ENCODE results near the gene CLASP2.

Gene CLASP2

GRCh38 chr3:33525232-33525631, 192.8 kb downstream of the CLASP2 start:
- ATAC-seq (replicated peaks) (no peak), DNase-seq (no peak)
- Mint-ChIP-seq H3K36me3 (peaks cover 68 to 81% of the 10 kb centered on the region in 2 donors), H3K27ac (no peak overlapping the region), H3K27me3 (no peaks in the 10 kb centered on the region), H3K9me3 (peaks cover 17 to 18% of the 10 kb centered on the region in 2 donors), H3K4me3 (no peak overlapping the region), H3K4me1 (no peaks in the 10 kb centered on the region)

GRCh38 chr3:33523093-33523667, 194.9 kb downstream of the CLASP2 start:
- Mint-ChIP-seq H3K36me3 (peaks cover 58 to 75% of the 10 kb centered on the region in 2 donors), H3K27me3 (no peaks in the 10 kb centered on the region), H3K9me3 (peaks cover 12 to 18% of the 10 kb centered on the region in 2 donors), H3K27ac (no peak overlapping the region), H3K4me1 (no peaks in the 10 kb centered on the region), H3K4me3 (no peak overlapping the region)
- DNase-seq (no peak), ATAC-seq (replicated peaks) (no peak)

DNA sequence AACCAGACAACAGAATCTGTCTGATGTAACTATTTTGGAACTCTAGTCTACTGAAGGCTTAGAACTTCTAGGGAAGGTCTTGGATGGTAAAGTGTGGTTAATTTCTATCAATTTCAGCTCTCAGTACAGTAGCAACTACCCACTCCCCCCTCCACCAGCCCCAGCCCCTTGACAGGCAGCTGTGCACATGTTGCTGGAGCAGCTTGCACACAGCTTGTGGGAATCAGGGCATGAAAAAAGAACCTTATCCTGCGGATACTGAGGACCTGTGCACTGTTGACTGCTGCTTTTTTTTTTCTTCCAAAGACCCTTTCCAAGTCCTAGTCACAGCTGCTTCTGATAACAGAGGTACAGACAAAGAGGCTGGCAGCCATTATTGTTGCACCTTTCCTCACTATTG, 196.3 kb downstream of the CLASP2 start:
- Mint-ChIP-seq H3K36me3 (peaks cover 53 to 71% of the 10 kb centered on the region in 2 donors), H3K9me3 (peaks cover 7 to 13% of the 10 kb centered on the region in 2 donors), H3K27me3 (no peaks in the 10 kb centered on the region), H3K4me3 (no peak overlapping the region), H3K27ac (no peak overlapping the region), H3K4me1 (no peaks in the 10 kb centered on the region)
- no peak for DNase-seq
- ATAC-seq (replicated peaks): no peak

DNA sequence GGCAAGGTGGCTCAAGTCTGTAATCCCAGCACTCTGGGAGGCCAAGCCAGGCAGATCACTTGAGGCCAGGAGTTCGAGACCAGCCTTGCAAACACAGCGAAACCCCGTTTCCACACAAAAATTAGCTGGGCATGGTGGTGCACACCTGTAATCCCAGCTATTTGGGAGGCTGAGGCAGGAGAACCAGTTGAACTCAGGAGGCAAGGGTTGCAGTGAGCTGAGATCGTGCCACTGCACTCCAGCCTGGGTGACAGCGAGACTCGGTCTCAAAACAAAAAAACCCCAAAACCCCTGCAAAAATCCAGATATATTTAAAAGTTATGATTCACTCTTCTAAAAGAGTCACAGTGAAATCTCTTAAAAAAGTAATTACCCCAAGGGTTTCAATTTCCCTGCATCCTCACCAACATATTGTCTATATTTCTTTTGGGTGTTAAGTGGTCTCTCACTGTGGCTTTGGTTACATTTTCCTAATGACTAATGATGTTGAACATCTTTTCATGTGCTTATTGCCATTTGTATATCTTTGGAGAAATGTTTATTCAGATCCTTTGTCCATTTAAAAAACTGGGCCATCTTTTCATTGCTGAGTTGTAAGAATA, 204.7 kb downstream of the CLASP2 start:
- Mint-ChIP-seq H3K4me1 (no peaks in the 10 kb centered on the region), H3K36me3 (peaks cover 40 to 58% of the 10 kb centered on the region in 2 donors), H3K27ac (no peak overlapping the region), H3K27me3 (no peaks in the 10 kb centered on the region), H3K9me3 (no peaks in the 10 kb centered on the region), H3K4me3 (no peak overlapping the region)
- ATAC-seq (replicated peaks) (no peak), DNase-seq (no peak)

DNA sequence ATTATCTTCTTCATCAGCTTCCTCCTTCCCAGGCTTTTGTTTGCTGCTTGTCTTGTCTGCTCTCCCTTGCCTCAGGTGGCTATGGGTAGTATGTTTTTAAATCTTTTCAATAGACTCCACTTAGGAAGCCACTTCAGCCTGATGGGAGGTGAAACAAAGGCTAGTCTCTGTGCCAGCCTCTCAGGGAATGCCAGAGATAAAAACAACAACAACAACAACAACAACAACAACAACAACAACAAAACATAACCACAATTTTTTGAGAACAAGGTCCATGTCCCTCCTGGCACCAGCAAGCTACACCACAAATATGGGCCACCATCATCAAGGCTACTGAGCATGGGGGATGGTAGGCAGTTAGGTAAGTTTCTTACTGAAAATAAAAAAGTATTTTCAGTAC, 213.0 kb downstream of the CLASP2 start:
- Mint-ChIP-seq H3K36me3 (peaks cover 53 to 65% of the 10 kb centered on the region in 2 donors), H3K4me1 (no peaks in the 10 kb centered on the region), H3K4me3 (no peak overlapping the region), H3K27me3 (no peaks in the 10 kb centered on the region), H3K27ac (no peak overlapping the region), H3K9me3 (peaks cover 0 to 2% of the 10 kb centered on the region in 2 donors)
- ATAC-seq (replicated peaks) (no peak), DNase-seq (no peak)

DNA sequence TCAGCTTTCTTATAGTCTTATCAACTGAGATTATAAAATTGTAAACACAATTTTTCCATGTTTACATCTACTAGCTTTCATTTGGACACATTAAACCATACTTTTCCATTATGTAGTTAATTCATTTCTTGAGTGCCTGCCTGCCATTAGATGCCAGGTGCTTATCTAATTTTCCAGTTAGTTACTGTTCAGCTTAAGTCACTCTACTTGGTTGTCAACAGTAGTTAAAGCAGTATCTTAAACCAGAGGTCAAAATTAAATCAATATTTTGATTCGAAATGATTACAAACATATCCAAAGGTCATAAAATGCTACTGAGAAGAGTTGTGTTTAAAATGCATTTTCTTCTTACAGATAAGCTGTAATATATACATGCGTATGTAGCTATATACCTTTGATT, 221.6 kb downstream of the CLASP2 start:
- no peak overlapping the region for H3K27ac Mint-ChIP-seq

GRCh38 chr3:33491721-33492120, 226.3 kb downstream of the CLASP2 start:
- Mint-ChIP-seq H3K27ac (no peak overlapping the region), H3K4me3 (no peak overlapping the region), H3K4me1 (peaks cover 7 to 8% of the 10 kb centered on the region in 2 donors), H3K36me3 (peaks cover 0 to 9% of the 10 kb centered on the region in 2 donors), H3K27me3 (no peaks in the 10 kb centered on the region), H3K9me3 (peaks cover 0 to 4% of the 10 kb centered on the region in 2 donors)
- ATAC-seq (replicated peaks) (no peak), DNase-seq (no peak)

More for the DNA sequence above, 221.6 kb downstream of the CLASP2 start:
- Mint-ChIP-seq H3K27me3 (no peaks in the 10 kb centered on the region), H3K4me3 (no peak overlapping the region), H3K36me3 (peaks cover 24 to 35% of the 10 kb centered on the region in 2 donors), H3K9me3 (peaks cover 2 to 4% of the 10 kb centered on the region in 2 donors), H3K4me1 (peaks cover 0 to 3% of the 10 kb centered on the region in 2 donors)
- DNase-seq (no peak), ATAC-seq (replicated peaks) (no peak)

GRCh38 chr3:33490641-33491241, 227.3 kb downstream of the CLASP2 start:
- Mint-ChIP-seq H3K9me3 (peaks cover 4% of the 10 kb centered on the region in 2 donors), H3K27ac (no peak overlapping the region), H3K36me3 (peaks cover 4 to 14% of the 10 kb centered on the region in 2 donors), H3K4me1 (peaks cover 7 to 8% of the 10 kb centered on the region in 2 donors), H3K27me3 (no peaks in the 10 kb centered on the region), H3K4me3 (no peak overlapping the region)
- no peak for DNase-seq
- ATAC-seq (replicated peaks): peak in 1 of 2 donors; percentile 25

DNA sequence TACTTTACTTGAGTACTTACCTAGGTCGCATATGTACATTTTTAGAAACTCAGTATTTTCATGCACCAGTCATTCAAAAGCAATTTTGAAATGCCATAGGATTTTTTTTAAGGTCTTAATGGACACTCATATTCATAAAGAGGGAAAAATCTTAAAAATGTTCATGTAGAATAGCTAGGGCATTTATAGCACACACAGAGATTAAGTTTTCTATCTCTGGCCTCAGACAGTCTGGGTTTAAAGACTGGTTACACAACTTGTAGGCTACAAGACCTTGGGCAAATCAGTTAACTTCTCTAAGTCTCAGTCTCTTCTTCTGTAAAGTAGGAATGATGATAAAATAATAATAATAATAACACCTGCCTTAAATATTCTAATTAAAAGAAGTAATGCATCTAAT, 229.4 kb downstream of the CLASP2 start:
- Mint-ChIP-seq H3K27me3 (no peaks in the 10 kb centered on the region), H3K36me3 (peaks cover 4 to 17% of the 10 kb centered on the region in 2 donors), H3K9me3 (peaks cover 4% of the 10 kb centered on the region in 2 donors), H3K4me3 (no peak overlapping the region), H3K4me1 (peaks cover 7 to 8% of the 10 kb centered on the region in 2 donors), H3K27ac (no peak overlapping the region)
- ATAC-seq (replicated peaks) (no peak), DNase-seq (no peak)

GRCh38 chr3:33488246-33488645, 229.8 kb downstream of the CLASP2 start:
- no peak overlapping the region for H3K27ac Mint-ChIP-seq
- DNase-seq (no peak), ATAC-seq (replicated peaks) (no peak)
- peaks cover 7 to 8% of the 10 kb centered on the region in 2 donors for H3K4me1 Mint-ChIP-seq
- no peaks in the 10 kb centered on the region for H3K27me3 Mint-ChIP-seq
- peaks cover 4% of the 10 kb centered on the region in 2 donors for H3K9me3 Mint-ChIP-seq
- no peak overlapping the region for H3K4me3 Mint-ChIP-seq
- peaks cover 4 to 17% of the 10 kb centered on the region in 2 donors for H3K36me3 Mint-ChIP-seq

DNA sequence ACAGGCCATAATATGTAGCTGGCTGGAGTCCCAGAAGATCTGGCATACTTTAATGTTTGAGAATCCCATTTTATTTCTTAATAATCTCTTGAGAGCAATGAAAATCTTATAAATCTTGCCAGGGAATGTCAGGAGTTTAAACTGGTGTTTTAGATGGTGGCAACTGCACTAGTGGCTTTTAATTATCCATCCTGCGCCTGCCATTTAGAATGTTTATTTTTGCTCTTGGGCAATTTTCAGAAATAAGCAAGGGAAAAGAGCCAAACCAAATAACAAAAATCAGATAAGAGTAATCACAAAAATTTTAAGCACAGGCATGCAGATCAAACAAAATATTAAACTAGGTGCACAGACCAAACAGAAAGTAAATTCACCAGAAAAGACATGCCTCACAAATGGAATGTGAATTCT, 235.9 kb downstream of the CLASP2 start:
- Mint-ChIP-seq H3K4me1 (no peaks in the 10 kb centered on the region), H3K4me3 (no peak overlapping the region), H3K9me3 (peaks cover 5 to 7% of the 10 kb centered on the region in 2 donors), H3K27me3 (no peaks in the 10 kb centered on the region), H3K36me3 (peaks cover 4 to 15% of the 10 kb centered on the region in 2 donors), H3K27ac (no peak overlapping the region)
- DNase-seq (no peak), ATAC-seq (replicated peaks) (no peak)

- Mint-ChIP-seq H3K4me1 (no peaks in the 10 kb centered on the region), H3K27me3 (no peaks in the 10 kb centered on the region), H3K36me3 (peaks cover 0 to 1% of the 10 kb centered on the region in 2 donors), H3K4me3 (no peak overlapping the region), H3K27ac (no peak overlapping the region), H3K9me3 (no peaks in the 10 kb centered on the region)
- ATAC-seq (replicated peaks) (no peak), DNase-seq (no peak)
These were observed 243.2 kb downstream of the CLASP2 start for GRCh38 chr3:33474896-33475295.

DNA sequence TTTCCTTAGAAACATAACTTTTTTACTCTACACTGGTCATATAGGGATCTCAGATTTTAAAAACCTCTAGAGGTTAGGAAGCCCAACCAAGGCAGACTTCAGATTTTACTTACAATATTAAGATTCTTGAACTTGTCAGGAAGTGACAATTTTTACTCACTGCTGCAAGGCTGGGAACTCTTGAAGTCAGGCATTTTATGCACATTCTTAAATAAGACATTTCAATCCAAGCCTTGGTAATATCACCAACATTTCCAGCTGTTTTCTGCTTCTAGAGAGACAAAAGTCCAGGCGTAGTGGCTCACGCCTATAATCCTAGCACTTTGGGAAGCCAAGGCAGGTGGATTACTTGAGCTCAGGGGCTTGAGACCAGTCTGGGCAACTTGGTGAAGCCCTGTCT, 244.2 kb downstream of the CLASP2 start:
- Mint-ChIP-seq H3K4me1 (no peaks in the 10 kb centered on the region), H3K4me3 (no peak overlapping the region), H3K27ac (no peak overlapping the region), H3K36me3 (peaks cover 0 to 1% of the 10 kb centered on the region in 2 donors), H3K27me3 (no peaks in the 10 kb centered on the region), H3K9me3 (no peaks in the 10 kb centered on the region)
- DNase-seq (no peak), ATAC-seq (replicated peaks) (no peak)

GRCh38 chr3:33467786-33468185, 250.3 kb downstream of the CLASP2 start:
- DNase-seq: no peak
- Mint-ChIP-seq H3K4me3 (no peak overlapping the region), H3K36me3 (peaks cover 11 to 44% of the 10 kb centered on the region in 2 donors), H3K4me1 (no peaks in the 10 kb centered on the region), H3K27ac (no peak overlapping the region), H3K9me3 (peaks cover 11 to 12% of the 10 kb centered on the region in 2 donors), H3K27me3 (no peaks in the 10 kb centered on the region)
- no peak for ATAC-seq (replicated peaks)

DNA sequence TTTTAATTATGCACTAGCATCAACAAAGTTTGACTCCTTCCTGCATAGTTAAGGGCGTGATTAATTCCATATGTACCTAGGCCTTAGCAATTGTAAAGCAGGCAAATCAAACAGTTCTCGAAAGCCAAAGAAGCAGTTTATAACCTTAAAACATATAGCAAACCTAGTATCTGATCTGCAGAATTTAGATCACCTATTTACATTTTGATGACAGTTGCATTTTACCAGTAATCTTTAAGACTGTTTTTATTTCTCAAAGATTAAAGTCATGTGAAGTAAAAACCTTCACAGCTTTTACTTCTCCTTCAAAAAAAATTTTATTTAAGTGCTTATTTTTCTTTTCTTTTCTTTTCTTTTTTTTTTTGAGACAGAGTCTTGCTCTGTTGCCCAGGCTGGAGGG, 257.0 kb downstream of the CLASP2 start:
- DNase-seq (no peak), ATAC-seq (replicated peaks) (no peak)
- no peaks in the 10 kb centered on the region for H3K27me3 Mint-ChIP-seq
- no peak overlapping the region for H3K4me3 Mint-ChIP-seq
- no peaks in the 10 kb centered on the region for H3K4me1 Mint-ChIP-seq
- H3K9me3 Mint-ChIP-seq: peaks cover 22 to 23% of the 10 kb centered on the region in 2 donors
- H3K27ac Mint-ChIP-seq: no peak overlapping the region
- H3K36me3 Mint-ChIP-seq: peaks cover 22 to 61% of the 10 kb centered on the region in 2 donors
